Fibroblast of lung (primary cell): ENCODE results near the gene GNB1L.

Source experiments
- CTCF ChIP-seq, 2 donors: IDR thresholded peaks in 1 of 2; conservative IDR thresholded peaks in 1 of 2; 1 replicate in 1 of 2; 2 replicates in 1 of 2; pipeline ENCODE4 v1.5.1; 2011 to 2012; ENCODE audit warnings: low read length in 2 of 2, control low read depth in 1 of 2, inconsistent platforms in 1 of 2, low read depth in 1 of 2, mild to moderate bottlenecking in 1 of 2
- EZH2 ChIP-seq: IDR thresholded peaks from 2 replicates; pipeline ENCODE4 v1.5.1; 2012; ENCODE audit warnings: low read length, control low read depth, mild to moderate bottlenecking; ENCODE audit errors: missing control alignments

- TF ChIP-seq CTCF (conservative IDR thresholded peaks at IDR 0.05 in 1 of 2, IDR thresholded peaks at IDR 0.05 in 1 of 2; ENCODE audit: low read depth in 1 of 2, low read length in 2 of 2) (no peak), EZH2 (peak; percentile 87)
These were observed 93.5 kb downstream of the GNB1L start for GRCh38 chr22:19760951-19761724.
